Type B pancreatic cell (in vitro differentiated cells): Measurements from ENCODE around the gene CD180. TPM values are rescaled to one million over a fixed set of nuclear protein-coding genes. Genes with fewer than 3 reads are reported as not detected.

Source experiments
- DNase-seq: peaks from one replicate; pipeline ENCODE4 v3.0.0; 2021; ENCODE audit warnings: mixed read lengths; ENCODE audit not compliant: unreplicated experiment; ENCODE audit errors: extremely low spot score
- H3K27ac Mint-ChIP-seq: 2 replicates; pipeline ENCODE4 v1.8.0; 2021; ENCODE audit warnings: mild to moderate bottlenecking, mixed read lengths
- H3K27me3 Mint-ChIP-seq: 2 replicates; pipeline ENCODE4 v1.8.0; 2021; ENCODE audit warnings: mixed read lengths
- H3K36me3 Mint-ChIP-seq: 2 replicates; pipeline ENCODE4 v1.8.0; 2021; ENCODE audit warnings: mixed read lengths
- H3K4me1 Mint-ChIP-seq: one replicate; pipeline ENCODE4 v1.8.0; 2021; ENCODE audit warnings: mixed read lengths; ENCODE audit not compliant: unreplicated experiment
- H3K4me3 Mint-ChIP-seq: 2 replicates; pipeline ENCODE4 v1.8.0; 2021; ENCODE audit warnings: mild to moderate bottlenecking, mixed read lengths
- H3K9me3 Mint-ChIP-seq: 2 replicates; pipeline ENCODE4 v1.8.0; 2021; ENCODE audit warnings: mixed read lengths
- long read RNA-seq: library from polyadenylated mRNA; unstranded; transcript quantifications from one replicate; pipeline ENCODE4 v2.0.0, GENCODE V29; 2020
- total RNA-seq: library from RNA; stranded (reverse); gene quantifications from 2 replicates; pipeline ENCODE4 v1.2.1, GENCODE V29; 2021; ENCODE audit warnings: low replicate concordance
- TF ChIP-seq, protein P1 (sequence below): fragments of 200-600 bp; sonication (generic); conservative IDR thresholded peaks from 2 replicates; pipeline ENCODE4 v1.5.0; 2021; ENCODE audit warnings: antibody characterized with exemption, mild to moderate bottlenecking

The CD180 gene
- not detected in 2 replicates for total RNA-seq
- long read RNA-seq: 0 reads

GRCh38 chr5:67196537-67197059 lies at the start of gene CD180:
CD180 (minus strand) TSS chr5:67196799; CDS start chr5:67196641, 158 bp downstream.
- TF ChIP-seq, protein P1, sequence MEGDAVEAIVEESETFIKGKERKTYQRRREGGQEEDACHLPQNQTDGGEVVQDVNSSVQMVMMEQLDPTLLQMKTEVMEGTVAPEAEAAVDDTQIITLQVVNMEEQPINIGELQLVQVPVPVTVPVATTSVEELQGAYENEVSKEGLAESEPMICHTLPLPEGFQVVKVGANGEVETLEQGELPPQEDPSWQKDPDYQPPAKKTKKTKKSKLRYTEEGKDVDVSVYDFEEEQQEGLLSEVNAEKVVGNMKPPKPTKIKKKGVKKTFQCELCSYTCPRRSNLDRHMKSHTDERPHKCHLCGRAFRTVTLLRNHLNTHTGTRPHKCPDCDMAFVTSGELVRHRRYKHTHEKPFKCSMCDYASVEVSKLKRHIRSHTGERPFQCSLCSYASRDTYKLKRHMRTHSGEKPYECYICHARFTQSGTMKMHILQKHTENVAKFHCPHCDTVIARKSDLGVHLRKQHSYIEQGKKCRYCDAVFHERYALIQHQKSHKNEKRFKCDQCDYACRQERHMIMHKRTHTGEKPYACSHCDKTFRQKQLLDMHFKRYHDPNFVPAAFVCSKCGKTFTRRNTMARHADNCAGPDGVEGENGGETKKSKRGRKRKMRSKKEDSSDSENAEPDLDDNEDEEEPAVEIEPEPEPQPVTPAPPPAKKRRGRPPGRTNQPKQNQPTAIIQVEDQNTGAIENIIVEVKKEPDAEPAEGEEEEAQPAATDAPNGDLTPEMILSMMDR: no peak
- H3K4me3 Mint-ChIP-seq: no peak within 1 kb of the TSS
- peaks cover 4% of the 10 kb centered on the region for H3K27me3 Mint-ChIP-seq
- no peak within 1 kb of the TSS for H3K27ac Mint-ChIP-seq
- no peak for DNase-seq
- peaks cover 12% of the 10 kb centered on the region for H3K9me3 Mint-ChIP-seq
- H3K4me1 Mint-ChIP-seq: peaks cover 4% of the 10 kb centered on the region
- H3K36me3 Mint-ChIP-seq: no peaks in the 10 kb centered on the region

- no peaks in the 10 kb centered on the region for H3K36me3 Mint-ChIP-seq
- H3K27ac Mint-ChIP-seq: no peak overlapping the region
- no peaks in the 10 kb centered on the region for H3K9me3 Mint-ChIP-seq
- H3K4me1 Mint-ChIP-seq: peaks cover 34% of the 10 kb centered on the region
- TF ChIP-seq, protein P1: peak; percentile 94
- no peak overlapping the region for H3K4me3 Mint-ChIP-seq
- no peak for DNase-seq
- no peaks in the 10 kb centered on the region for H3K27me3 Mint-ChIP-seq
Observed at GRCh38 chr5:67246108-67246507, 49.5 kb upstream of the CD180 start.

DNA sequence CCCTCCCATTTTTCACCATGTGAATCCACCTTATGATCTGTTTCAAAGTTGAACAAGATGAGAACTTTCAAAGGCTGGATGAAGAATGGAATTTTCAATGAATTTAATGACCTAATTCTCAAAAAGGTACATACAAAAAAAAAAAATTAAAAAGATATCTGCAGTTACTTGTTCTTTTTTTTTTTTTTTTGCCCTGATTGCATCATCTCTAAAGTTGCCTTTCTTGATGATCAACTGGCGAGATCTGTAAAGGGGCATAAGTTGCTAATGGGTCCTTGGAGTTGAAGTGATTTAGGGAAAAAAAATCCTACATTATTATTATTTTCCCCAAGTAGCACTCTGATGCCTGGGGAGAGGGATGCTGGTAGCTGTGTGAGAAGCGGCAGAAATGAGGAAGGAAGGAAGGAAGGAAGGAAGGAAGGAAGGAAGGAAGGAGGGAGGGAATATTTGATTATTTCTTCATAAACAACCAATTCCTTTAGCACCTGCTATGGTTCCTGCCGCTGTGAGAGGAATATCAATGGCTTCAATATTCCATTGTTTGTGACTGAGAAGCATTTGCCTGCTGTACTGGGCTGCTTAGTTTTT lies 48.8 kb upstream of the CD180 start:
- no peak overlapping the region for H3K27ac Mint-ChIP-seq
- no peaks in the 10 kb centered on the region for H3K27me3 Mint-ChIP-seq
- H3K4me3 Mint-ChIP-seq: no peak overlapping the region
- TF ChIP-seq, protein P1: no peak
- DNase-seq: no peak
- H3K9me3 Mint-ChIP-seq: no peaks in the 10 kb centered on the region
- H3K4me1 Mint-ChIP-seq: peaks cover 36% of the 10 kb centered on the region
- H3K36me3 Mint-ChIP-seq: no peaks in the 10 kb centered on the region

DNA sequence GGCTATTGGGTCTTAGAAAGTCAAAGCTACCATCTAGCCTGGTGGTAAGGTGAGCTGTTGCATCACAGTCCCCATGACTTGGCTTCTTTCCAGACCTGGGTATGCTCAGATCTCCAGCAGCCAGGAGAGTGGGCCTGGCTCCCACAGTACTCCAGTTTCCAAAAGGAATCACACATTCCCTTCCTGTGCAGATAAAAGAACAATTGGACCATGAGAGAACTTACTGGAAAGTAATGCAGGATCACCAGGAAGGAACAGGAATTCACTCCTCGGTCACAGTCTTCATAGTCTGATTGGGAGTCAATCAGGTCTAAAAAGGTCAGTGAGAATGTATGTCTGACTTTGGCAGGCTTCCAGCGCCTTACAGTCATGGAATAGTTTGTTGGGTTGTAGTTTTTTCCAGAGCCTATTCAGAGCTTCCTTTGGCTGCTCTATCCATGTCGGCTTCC lies 47.8 kb upstream of the CD180 start:
- no peaks in the 10 kb centered on the region for H3K36me3 Mint-ChIP-seq
- H3K9me3 Mint-ChIP-seq: no peaks in the 10 kb centered on the region
- H3K27me3 Mint-ChIP-seq: no peaks in the 10 kb centered on the region
- DNase-seq: no peak
- no peak overlapping the region for H3K27ac Mint-ChIP-seq
- H3K4me3 Mint-ChIP-seq: no peak overlapping the region
- TF ChIP-seq, protein P1: no peak
- peaks cover 34% of the 10 kb centered on the region for H3K4me1 Mint-ChIP-seq

DNA sequence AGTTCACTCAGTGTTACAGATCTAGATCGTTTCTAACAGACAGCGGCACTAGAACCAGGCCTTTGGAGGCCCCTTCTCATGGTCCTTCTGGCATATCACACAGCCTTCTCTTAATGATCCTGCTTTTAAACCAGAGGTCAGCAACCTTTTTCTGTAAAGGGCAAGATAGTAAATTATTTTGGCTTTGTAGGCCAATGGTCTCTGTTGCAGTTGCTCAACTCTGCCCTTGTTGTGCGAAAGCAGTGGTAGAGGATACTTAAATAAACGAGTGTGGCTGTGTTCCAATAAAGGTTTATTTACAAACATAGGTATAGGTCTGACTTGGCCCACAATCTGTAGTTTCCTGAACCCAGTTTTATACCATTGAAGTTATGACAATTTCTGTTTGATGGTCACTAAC lies 47.3 kb upstream of the CD180 start:
- H3K4me1 Mint-ChIP-seq: peaks cover 34% of the 10 kb centered on the region
- no peaks in the 10 kb centered on the region for H3K9me3 Mint-ChIP-seq
- no peaks in the 10 kb centered on the region for H3K27me3 Mint-ChIP-seq
- TF ChIP-seq, protein P1: no peak
- no peak overlapping the region for H3K4me3 Mint-ChIP-seq
- no peak for DNase-seq
- H3K27ac Mint-ChIP-seq: no peak overlapping the region
- H3K36me3 Mint-ChIP-seq: no peaks in the 10 kb centered on the region
